GM10266 (cell line): ENCODE measurements around the gene ZNF84.

Experiments
- DNase-seq: peaks from one replicate; pipeline ENCODE4 v3.0.0; 2012; ENCODE audit errors: extremely low spot score
- CTCF ChIP-seq: IDR thresholded peaks from 2 replicates; pipeline ENCODE4 v1.5.1; 2012; ENCODE audit warnings: mild to moderate bottlenecking, low read depth; ENCODE audit not compliant: control insufficient read depth, insufficient read depth; ENCODE audit errors: missing control alignments

ZNF84 gene

GRCh38 chr12:133057446-133057845, 20.1 kb downstream of the ZNF84 start:
- DNase-seq = no peak

GRCh38 chr12:133058203-133059113, 21.1 kb downstream of the ZNF84 start:
- TF ChIP-seq CTCF = no peak
- DNase-seq = no peak

More at GRCh38 chr12:133057446-133057845, 20.1 kb downstream of the ZNF84 start:
- no peak for TF ChIP-seq CTCF

GRCh38 chr12:133061954-133062353, 24.6 kb downstream of the ZNF84 start:
- no peak for DNase-seq
- no peak for TF ChIP-seq CTCF

- TF ChIP-seq CTCF = no peak
- DNase-seq = no peak
Observed at GRCh38 chr12:133063556-133063955, 26.2 kb downstream of the ZNF84 start.

- DNase-seq = no peak
- no peak for TF ChIP-seq CTCF
Observed at GRCh38 chr12:133073836-133074235, 36.5 kb downstream of the ZNF84 start.

- TF ChIP-seq CTCF = no peak
- peak; percentile 83 for DNase-seq
Observed at GRCh38 chr12:133080026-133080367, 42.7 kb downstream of the ZNF84 start.
